Parathyroid adenoma (tissue), 2 donors: ENCODE data around the gene CPA4.

ENCODE experiments used
- H2AFZ ChIP-seq: fragments of 300-600 bp; sonication (generic); one replicate; pipeline ENCODE4 v1.7.0; 2017; ENCODE audit warnings: antibody characterized with exemption, mild to moderate bottlenecking
- H3K27ac ChIP-seq: fragments of 300-600 bp; sonication (generic); one replicate; pipeline ENCODE4 v1.7.0; 2017
- H3K27me3 ChIP-seq: fragments of 300-600 bp; sonication (generic); one replicate; pipeline ENCODE4 v1.7.0; 2017; ENCODE audit warnings: low read length; ENCODE audit not compliant: control insufficient read depth, insufficient read depth
- H3K36me3 ChIP-seq: fragments of 300-600 bp; sonication (generic); one replicate; pipeline ENCODE4 v1.7.0; 2017; ENCODE audit warnings: low read length; ENCODE audit not compliant: control insufficient read depth, insufficient read depth
- H3K4me1 ChIP-seq: fragments of 300-600 bp; sonication (generic); one replicate; pipeline ENCODE4 v1.7.0; 2017; ENCODE audit warnings: control low read depth
- H3K4me2 ChIP-seq: fragments of 300-600 bp; sonication (generic); one replicate; pipeline ENCODE4 v1.7.0; 2017; ENCODE audit warnings: low read length
- H3K4me3 ChIP-seq: fragments of 300-600 bp; sonication (generic); one replicate; pipeline ENCODE4 v1.7.0; 2017; ENCODE audit warnings: low read depth, low read length
- H3K79me2 ChIP-seq: fragments of 300-600 bp; sonication (generic); one replicate; pipeline ENCODE4 v1.7.0; 2017; ENCODE audit warnings: control low read depth
- H3K9ac ChIP-seq: fragments of 300-600 bp; sonication (generic); one replicate; pipeline ENCODE4 v1.7.0; 2017; ENCODE audit warnings: mild to moderate bottlenecking
- H3K9me3 ChIP-seq: fragments of 300-600 bp; sonication (generic); one replicate; pipeline ENCODE4 v1.7.0; 2017; ENCODE audit warnings: low read length; ENCODE audit not compliant: control insufficient read depth
- TF ChIP-seq, protein P1 (sequence below): fragments of 300-600 bp; sonication (generic); IDR thresholded peaks from one replicate; pipeline ENCODE4 v1.7.0; 2017; ENCODE audit warnings: antibody characterized with exemption, mild to moderate bottlenecking
- donor health status: primary hyperparathyroidism.

The CPA4 gene

DNA sequence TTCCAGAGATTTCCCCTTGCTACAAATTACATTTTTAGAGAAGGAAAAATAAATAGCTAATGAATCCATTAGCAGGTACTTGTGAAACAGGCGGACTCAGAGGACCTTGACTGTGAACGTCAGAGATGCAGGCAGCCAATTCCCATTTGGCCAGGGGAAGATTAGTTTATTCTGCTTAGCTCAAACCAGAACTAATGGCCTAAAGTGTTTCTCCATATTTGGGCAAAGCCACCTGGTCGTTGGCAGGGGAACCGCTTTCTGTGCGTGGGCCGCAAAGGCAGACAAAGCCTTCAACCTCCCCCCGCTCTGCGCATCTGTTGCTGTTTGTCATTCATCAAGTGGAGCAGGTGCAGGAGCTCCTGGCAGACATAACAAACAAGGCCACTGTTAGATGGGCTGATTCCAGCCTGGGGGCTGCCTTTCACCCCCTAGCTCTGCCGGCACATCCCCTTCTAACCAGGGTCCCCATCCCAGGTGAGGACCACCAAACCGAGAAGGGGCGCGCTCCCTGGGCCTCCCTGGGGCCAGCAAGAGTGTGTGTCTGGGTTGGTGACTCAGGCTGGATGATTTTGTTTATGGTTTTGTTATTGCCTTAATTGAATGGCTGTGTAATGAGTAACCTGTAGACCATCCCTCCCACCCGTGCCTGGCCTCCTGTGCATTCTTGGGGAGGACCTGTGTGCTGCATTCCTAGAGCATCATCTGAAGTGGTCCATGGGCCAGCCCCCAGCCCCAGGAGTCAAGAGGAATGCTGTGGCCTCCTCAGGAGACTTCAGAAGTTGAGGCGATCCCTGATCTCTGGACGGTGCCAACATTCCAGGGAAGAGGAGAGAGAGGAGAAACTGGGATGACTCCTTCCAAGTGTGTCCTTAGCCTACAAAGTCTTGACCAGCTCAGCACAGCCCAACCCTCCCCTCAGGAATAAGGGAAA is 72.8 kb downstream of the CPA4 start:
- Histone ChIP-seq H3K4me3 (no peak overlapping the region), H3K27ac (no peak overlapping the region), H3K9ac (no peak overlapping the region), H3K36me3 (no peaks in the 10 kb centered on the region), H3K79me2 (no peaks in the 10 kb centered on the region), H2AFZ (no peak overlapping the region), H3K4me2 (no peak overlapping the region), H3K4me1 (no peaks in the 10 kb centered on the region), H3K27me3 (no peaks in the 10 kb centered on the region), H3K9me3 (no peaks in the 10 kb centered on the region)
- TF ChIP-seq, protein P1, sequence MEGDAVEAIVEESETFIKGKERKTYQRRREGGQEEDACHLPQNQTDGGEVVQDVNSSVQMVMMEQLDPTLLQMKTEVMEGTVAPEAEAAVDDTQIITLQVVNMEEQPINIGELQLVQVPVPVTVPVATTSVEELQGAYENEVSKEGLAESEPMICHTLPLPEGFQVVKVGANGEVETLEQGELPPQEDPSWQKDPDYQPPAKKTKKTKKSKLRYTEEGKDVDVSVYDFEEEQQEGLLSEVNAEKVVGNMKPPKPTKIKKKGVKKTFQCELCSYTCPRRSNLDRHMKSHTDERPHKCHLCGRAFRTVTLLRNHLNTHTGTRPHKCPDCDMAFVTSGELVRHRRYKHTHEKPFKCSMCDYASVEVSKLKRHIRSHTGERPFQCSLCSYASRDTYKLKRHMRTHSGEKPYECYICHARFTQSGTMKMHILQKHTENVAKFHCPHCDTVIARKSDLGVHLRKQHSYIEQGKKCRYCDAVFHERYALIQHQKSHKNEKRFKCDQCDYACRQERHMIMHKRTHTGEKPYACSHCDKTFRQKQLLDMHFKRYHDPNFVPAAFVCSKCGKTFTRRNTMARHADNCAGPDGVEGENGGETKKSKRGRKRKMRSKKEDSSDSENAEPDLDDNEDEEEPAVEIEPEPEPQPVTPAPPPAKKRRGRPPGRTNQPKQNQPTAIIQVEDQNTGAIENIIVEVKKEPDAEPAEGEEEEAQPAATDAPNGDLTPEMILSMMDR = no peak

GRCh38 chr7:130366564-130366963 is 73.6 kb downstream of the CPA4 start:
- H3K27me3 ChIP-seq = no peaks in the 10 kb centered on the region
- TF ChIP-seq, protein P1 = no peak
- no peak overlapping the region for H3K4me3 ChIP-seq
- H3K79me2 ChIP-seq = no peaks in the 10 kb centered on the region
- H2AFZ ChIP-seq = no peak overlapping the region
- H3K9ac ChIP-seq = no peak overlapping the region
- H3K4me1 ChIP-seq = no peaks in the 10 kb centered on the region
- no peaks in the 10 kb centered on the region for H3K36me3 ChIP-seq
- H3K27ac ChIP-seq = no peak overlapping the region
- H3K9me3 ChIP-seq = no peaks in the 10 kb centered on the region
- H3K4me2 ChIP-seq = no peak overlapping the region

GRCh38 chr7:130367088-130367755 is 74.3 kb downstream of the CPA4 start:
- no peaks in the 10 kb centered on the region for H3K79me2 ChIP-seq
- H3K27me3 ChIP-seq = no peaks in the 10 kb centered on the region
- no peak overlapping the region for H2AFZ ChIP-seq
- TF ChIP-seq, protein P1 = no peak
- no peaks in the 10 kb centered on the region for H3K36me3 ChIP-seq
- H3K9ac ChIP-seq = no peak overlapping the region
- H3K4me1 ChIP-seq = no peaks in the 10 kb centered on the region
- no peak overlapping the region for H3K4me2 ChIP-seq
- no peaks in the 10 kb centered on the region for H3K9me3 ChIP-seq
- H3K4me3 ChIP-seq = no peak overlapping the region
- H3K27ac ChIP-seq = no peak overlapping the region

DNA sequence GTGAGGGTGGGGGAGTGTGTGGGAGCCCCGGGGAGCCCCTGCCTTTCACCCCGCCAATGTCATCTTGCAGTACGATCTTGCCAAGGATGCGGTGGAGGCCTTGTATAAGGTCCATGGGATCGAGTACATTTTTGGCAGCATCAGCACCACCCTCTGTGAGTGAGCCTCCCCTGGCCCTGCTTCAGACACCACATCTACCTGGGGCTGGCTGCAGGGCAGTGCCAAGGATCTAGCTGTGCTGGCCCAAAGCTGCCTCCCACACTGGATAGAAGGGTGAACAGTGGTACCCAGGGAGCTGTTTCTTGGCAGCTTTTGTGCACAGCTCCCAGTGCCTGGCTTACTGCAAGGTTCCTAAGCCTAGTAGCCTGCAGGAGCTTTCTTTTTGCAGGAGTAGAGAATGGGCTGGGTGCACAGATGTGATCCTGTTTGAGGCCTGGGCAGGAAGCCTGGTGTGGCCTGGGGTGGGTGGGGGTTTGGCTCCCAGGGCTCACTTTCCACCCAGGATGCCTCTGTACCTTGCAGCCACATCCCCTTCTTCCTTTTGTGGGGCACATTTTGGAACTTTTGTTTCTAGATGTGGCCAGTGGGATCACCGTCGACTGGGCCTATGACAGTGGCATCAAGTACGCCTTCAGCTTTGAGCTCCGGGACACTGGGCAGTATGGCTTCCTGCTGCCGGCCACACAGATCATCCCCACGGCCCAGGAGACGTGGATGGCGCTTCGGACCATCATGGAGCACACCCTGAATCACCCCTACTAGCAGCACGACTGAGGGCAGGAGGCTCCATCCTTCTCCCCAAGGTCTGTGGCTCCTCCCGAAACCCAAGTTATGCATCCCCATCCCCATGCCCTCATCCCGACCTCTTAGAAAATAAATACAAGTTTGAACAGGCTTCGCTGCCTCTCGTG is 75.1 kb downstream of the CPA4 start:
- Histone ChIP-seq H3K9ac (no peak overlapping the region), H3K9me3 (no peaks in the 10 kb centered on the region), H3K36me3 (no peaks in the 10 kb centered on the region), H3K27ac (no peak overlapping the region), H3K79me2 (no peaks in the 10 kb centered on the region), H3K27me3 (no peaks in the 10 kb centered on the region), H3K4me2 (no peak overlapping the region), H2AFZ (no peak overlapping the region), H3K4me1 (no peaks in the 10 kb centered on the region), H3K4me3 (no peak overlapping the region)
- TF ChIP-seq, protein P1 = no peak
